ENCODE data around the gene ZYG11A.

The ZYG11A gene

GRCh38 chr1:52877554-52877953 lies 35.0 kb downstream of the ZYG11A start:
- DNase-seq = no peak

GRCh38 chr1:52880206-52880605 lies 37.6 kb downstream of the ZYG11A start:
- DNase-seq = no peak

- no peak for DNase-seq
Observed at GRCh38 chr1:52887483-52887882, 44.9 kb downstream of the ZYG11A start.

GRCh38 chr1:52892424-52893215 lies 50.1 kb downstream of the ZYG11A start:
- no peak for DNase-seq

GRCh38 chr1:52899445-52899894 lies 56.9 kb downstream of the ZYG11A start:
- DNase-seq = no peak

- DNase-seq = no peak
Observed at GRCh38 chr1:52900402-52900801, 57.8 kb downstream of the ZYG11A start.

- no peak for DNase-seq
Observed at GRCh38 chr1:52901384-52901783, 58.8 kb downstream of the ZYG11A start.

GRCh38 chr1:52904208-52904926 lies 61.8 kb downstream of the ZYG11A start:
- no peak for DNase-seq

GRCh38 chr1:52904927-52905698 lies 62.6 kb downstream of the ZYG11A start:
- DNase-seq = peak in 3 of 6 experiments; percentile 13 to 24 (median 16)

GRCh38 chr1:52906135-52906603 lies 63.6 kb downstream of the ZYG11A start:
- DNase-seq = no peak

GRCh38 chr1:52907068-52907811 lies 64.7 kb downstream of the ZYG11A start:
- no peak for DNase-seq

GRCh38 chr1:52907812-52908153 lies 65.2 kb downstream of the ZYG11A start:
- DNase-seq = no peak

- no peak for DNase-seq
Observed at GRCh38 chr1:52911541-52911940, 69.0 kb downstream of the ZYG11A start.

GRCh38 chr1:52913014-52913413 lies 70.5 kb downstream of the ZYG11A start:
- no peak for DNase-seq

- no peak for DNase-seq
Observed at GRCh38 chr1:52913537-52913936, 71.0 kb downstream of the ZYG11A start.

- no peak for DNase-seq
Observed at GRCh38 chr1:52914463-52914862, 71.9 kb downstream of the ZYG11A start.

- no peak for DNase-seq
Observed at GRCh38 chr1:52915211-52915854, 72.8 kb downstream of the ZYG11A start.

- DNase-seq = no peak
Observed at GRCh38 chr1:52915855-52916220, 73.3 kb downstream of the ZYG11A start.

GRCh38 chr1:52916241-52916975 lies 73.8 kb downstream of the ZYG11A start:
- DNase-seq = no peak

- DNase-seq = no peak
Observed at GRCh38 chr1:52917156-52917555, 74.6 kb downstream of the ZYG11A start.

GRCh38 chr1:52917581-52917980 lies 75.0 kb downstream of the ZYG11A start:
- DNase-seq = no peak

GRCh38 chr1:52918201-52918600 lies 75.6 kb downstream of the ZYG11A start:
- DNase-seq = no peak

Data from stimulated activated naive CD4-positive, alpha-beta T cell (primary cell).